Endothelial cell of umbilical vein (primary cell): ENCODE measurements around the gene RUNX2. TPM values are rescaled to one million over a fixed set of nuclear protein-coding genes. Genes with fewer than 3 reads are reported as not detected.

Experiments used
- BruUV-seq: library from RNA; stranded (reverse); fragments of 400-500 nt; replicated peaks from 2 replicates; lab custom pipeline; 2021; lab: Mats Ljungman, UMichigan
- CTCF ChIA-PET: fragments of 300-600, 350-600 bp; sonication (Branson Sonifier 250); formaldehyde crosslinking; loops from one replicate; lab custom pipeline; 2021; ENCODE audit warnings: antibody characterized with exemption, inconsistent platforms; lab: Charles Lee
- POLR2A ChIA-PET: fragments of 300-600, 350-600 bp; sonication (Branson Sonifier 250); formaldehyde crosslinking; loops from one replicate; lab custom pipeline; 2021; ENCODE audit warnings: antibody characterized with exemption, inconsistent platforms; lab: Charles Lee
- DNase-seq: peaks from one replicate; pipeline ENCODE4 v3.0.0-alpha.2; 2011; ENCODE audit warnings: low read depth, low spot score
- FAIRE-seq: peaks from 2 replicates; lab custom pipeline; 2011; peaks lifted over from hg19 to GRCh38; lab: Jason Lieb, UNC
- H2AFZ ChIP-seq: 2 replicates; pipeline ENCODE4 v1.6.0; 2012; ENCODE audit warnings: low read depth, low read length, control low read depth, inconsistent platforms
- H3K27ac ChIP-seq: 2 replicates; pipeline ENCODE4 v1.5.1; 2011; ENCODE audit warnings: low read depth, mild to moderate bottlenecking, control low read depth, low read length, moderate library complexity; ENCODE audit not compliant: insufficient read depth
- H3K27me3 ChIP-seq, 2 experiments: 2 replicates each; pipeline versions ENCODE4 v1.6.0 to v1.6.1; 2011; ENCODE audit warnings: low read length in 2 of 2, mixed read lengths in 1 of 2; ENCODE audit not compliant: control insufficient read depth in 2 of 2, insufficient read depth in 2 of 2
- H3K36me3 ChIP-seq, 2 experiments: 2 replicates in 1 of 2; 3 replicates in 1 of 2; pipeline ENCODE4 v1.5.1; 2011; ENCODE audit warnings: low read length in 2 of 2, mild to moderate bottlenecking in 1 of 2, moderate library complexity in 1 of 2; ENCODE audit not compliant: control insufficient read depth in 2 of 2, insufficient read depth in 2 of 2; ENCODE audit errors: extremely low read depth in 1 of 2
- H3K4me1 ChIP-seq: 3 replicates; pipeline ENCODE4 v1.5.1; 2011; ENCODE audit warnings: mild to moderate bottlenecking, low read length; ENCODE audit not compliant: control insufficient read depth, insufficient read depth; ENCODE audit errors: extremely low read depth
- H3K4me2 ChIP-seq: 2 replicates; pipeline ENCODE4 v1.6.1; 2011; ENCODE audit warnings: low read length, control low read depth, mixed read lengths; ENCODE audit not compliant: insufficient read depth
- H3K4me3 ChIP-seq, 3 experiments: fragments of 200-600 bp in 1 of 3; sonication (generic), shearing (Covaris generic) in 1 of 3; replicated peaks in 1 of 3; 2 replicates each; pipeline ENCODE4 v1.5.1; 2011 to 2016; ENCODE audit warnings: control low read depth in 3 of 3, low read length in 3 of 3, mild to moderate bottlenecking in 2 of 3, inconsistent platforms in 1 of 3, low read depth in 1 of 3, moderate library complexity in 1 of 3; ENCODE audit not compliant: insufficient read depth in 1 of 3
- H3K79me2 ChIP-seq: 2 replicates; pipeline ENCODE4 v1.6.0; 2012; ENCODE audit warnings: low read length, inconsistent platforms; ENCODE audit not compliant: control insufficient read depth, insufficient read depth
- H3K9ac ChIP-seq: replicated peaks from 2 replicates; pipeline ENCODE3; 2011; ENCODE audit warnings: low read length, control low read depth; ENCODE audit not compliant: insufficient read depth; ENCODE audit errors: extremely low read depth
- H3K9me1 ChIP-seq: replicated peaks from 3 replicates; pipeline ENCODE4 v1.6.0; 2011; ENCODE audit warnings: mild to moderate bottlenecking, low read length; ENCODE audit not compliant: control insufficient read depth, insufficient read depth; ENCODE audit errors: extremely low read depth
- H3K9me3 ChIP-seq: replicated peaks from 2 replicates; pipeline ENCODE4 v1.5.1; 2012; ENCODE audit warnings: low read length, inconsistent platforms; ENCODE audit not compliant: control insufficient read depth, insufficient read depth
- H4K20me1 ChIP-seq: replicated peaks from 2 replicates; pipeline ENCODE3; 2011; ENCODE audit warnings: mild to moderate bottlenecking, low read length; ENCODE audit not compliant: control insufficient read depth, insufficient read depth; ENCODE audit errors: extremely low read depth
- CTCF ChIP-seq, 2 donors: IDR thresholded peaks; 1 replicate in 1 of 2; 2 replicates in 1 of 2; pipeline ENCODE4 v1.5.1; 2011; ENCODE audit warnings: low read length in 2 of 2, mild to moderate bottlenecking in 2 of 2, moderate library complexity in 2 of 2, control low read depth in 1 of 2, inconsistent platforms in 1 of 2, low read depth in 1 of 2; ENCODE audit not compliant: insufficient read depth in 1 of 2; ENCODE audit errors: extremely low read depth in 1 of 2
- EZH2 ChIP-seq: IDR thresholded peaks from 2 replicates; pipeline ENCODE4 v1.6.1; 2012; ENCODE audit warnings: borderline replicate concordance, low read depth, mild to moderate bottlenecking, moderate library complexity, low read length, inconsistent platforms; ENCODE audit not compliant: severe bottlenecking
- FOS ChIP-seq: IDR thresholded peaks from 2 replicates; pipeline ENCODE4 v1.6.1; 2011; ENCODE audit warnings: mild to moderate bottlenecking, low read length, moderate library complexity, borderline replicate concordance; ENCODE audit not compliant: insufficient read depth
- GATA2 ChIP-seq: IDR thresholded peaks from 2 replicates; pipeline ENCODE4 v1.7.0; 2011; ENCODE audit warnings: low read depth, mild to moderate bottlenecking, moderate library complexity, mixed read lengths, low read length; ENCODE audit not compliant: insufficient read length, insufficient read depth
- JUN ChIP-seq: IDR thresholded peaks from 2 replicates; pipeline ENCODE4 v1.6.1; 2011; ENCODE audit warnings: borderline replicate concordance, low read depth; ENCODE audit not compliant: insufficient read length, insufficient read depth
- MAX ChIP-seq: IDR thresholded peaks from 2 replicates; pipeline ENCODE4 v1.6.1; 2011; ENCODE audit not compliant: insufficient read depth, insufficient read length
- MYC ChIP-seq: IDR thresholded peaks from one replicate; pipeline ENCODE4 v1.6.1; 2011; ENCODE audit warnings: mild to moderate bottlenecking, low read depth, low read length
- POLR2A ChIP-seq: IDR thresholded peaks from 2 replicates; pipeline ENCODE4 v1.6.1; 2012; ENCODE audit warnings: low read depth, mild to moderate bottlenecking, control low read depth, low read length
- POLR2AphosphoS5 ChIP-seq: IDR thresholded peaks from 2 replicates; pipeline ENCODE4 v1.6.1; 2012; ENCODE audit warnings: low read depth, mild to moderate bottlenecking, control low read depth, low read length, moderate library complexity; ENCODE audit not compliant: insufficient read depth
- dilution Hi-C: fragments of 300-500 bp; cut with MboI; formaldehyde crosslinking; loops from one replicate; pipeline ENCODE4 v1.15.0; 2019; ENCODE audit warnings: low sequenced_read_pairs; ENCODE audit not compliant: extremely low pct_ligation_motif_present
- intact Hi-C: fragments of 100-400 bp; cut with micrococcal nuclease; formaldehyde crosslinking; loops from one replicate; pipeline ENCODE4 v1.10.0; 2022
- polyA plus RNA-seq, 4 experiments: library from polyadenylated mRNA; depleted of rRNA in 3 of 4; stranded (reverse) in 3 of 4; unstranded in 1 of 4; fragments of >200 nt; gene quantifications; 2 replicates each; pipeline versions ENCODE4 v1.2.1 to v1.2.3, GENCODE V29; 2011 to 2012; ENCODE audit warnings: missing spikeins in 1 of 4
- total RNA-seq: library from RNA; stranded (reverse); gene quantifications from 2 replicates; pipeline ENCODE4 v1.2.3, GENCODE V29; 2021

The RUNX2 gene
- total and polyA plus RNA-seq, 2 donors (not counting 3 experiments of a cell fraction or from before 2014, with no cell fraction given), result 0.06 TPM; not detected in 1

- no TSS peak for BruUV-seq
- Histone ChIP-seq H3K9me3 (no peaks in the 10 kb centered on the region), H3K4me2 (peak overlapping the region; percentile 42), H3K9ac (no peak overlapping the region), H2AFZ (no peak overlapping the region), H3K79me2 (no peaks in the 10 kb centered on the region), H3K27ac (peak overlapping the region; percentile 52), H3K9me1 (no peaks in the 10 kb centered on the region), H4K20me1 (no peaks in the 10 kb centered on the region), H3K27me3 (no peaks in the 10 kb centered on the region), H3K36me3 (no peaks in the 10 kb centered on the region), H3K4me3 (no peak overlapping the region), H3K4me1 (peaks cover 23% of the 10 kb centered on the region)
- ChIA-PET CTCF (interaction anchor here (0.9 to 1.7 kb wide), 4 partner anchors 14 to 41 kb away, joined by 3 to 6 read pairs (median 4); no protein-coding TSS in a partner anchor), POLR2A (no interaction called here)
- FAIRE-seq, result peak; percentile 81
- peak; percentile 98 for TF ChIP-seq JUN
- no peak for TF ChIP-seq POLR2A
- peak; percentile 83 for TF ChIP-seq GATA2
- TF ChIP-seq MYC, result no peak
- no peak for TF ChIP-seq POLR2AphosphoS5
- no peak for TF ChIP-seq MAX
- no peak for TF ChIP-seq EZH2
- TF ChIP-seq FOS, result peak; percentile 85
- no peak for TF ChIP-seq CTCF (IDR thresholded peaks at IDR 0.05; ENCODE audit: extremely low read depth in 1 of 2, insufficient read depth in 1 of 2, low read depth in 1 of 2, low read length in 2 of 2)
- peak; percentile 71 for DNase-seq
- dilution Hi-C loops, result no loop called here
- intact Hi-C loops, result loop anchor here (1.0 to 5.0 kb wide), 3 partner anchors 33 to 173 kb away; no protein-coding TSS in a partner anchor
Measured at GRCh38 chr6:45478240-45478639, 150.1 kb downstream of the RUNX2 start.
